Endothelial cell (in vitro differentiated cells): ENCODE measurements around the gene GPLD1. TPM values are rescaled to one million over a fixed set of nuclear protein-coding genes. Genes with fewer than 3 reads are reported as not detected.

Source experiments
- DNase-seq: peaks from one replicate; pipeline ENCODE4 v3.0.0; 2021; ENCODE audit warnings: low spot score
- H3K27ac Mint-ChIP-seq: one replicate; pipeline ENCODE4 v1.8.0; 2021; ENCODE audit warnings: mixed read lengths, inconsistent platforms; ENCODE audit not compliant: unreplicated experiment
- H3K27me3 Mint-ChIP-seq: one replicate; pipeline ENCODE4 v1.8.0; 2021; ENCODE audit warnings: mild to moderate bottlenecking, moderate library complexity, mixed read lengths, inconsistent platforms; ENCODE audit not compliant: unreplicated experiment
- H3K36me3 Mint-ChIP-seq: one replicate; pipeline ENCODE4 v1.8.0; 2021; ENCODE audit warnings: mild to moderate bottlenecking, low read depth, mixed read lengths, inconsistent platforms; ENCODE audit not compliant: unreplicated experiment
- H3K4me1 Mint-ChIP-seq: one replicate; pipeline ENCODE4 v1.8.0; 2021; ENCODE audit warnings: mild to moderate bottlenecking, mixed read lengths, inconsistent platforms; ENCODE audit not compliant: unreplicated experiment
- H3K4me3 Mint-ChIP-seq: one replicate; pipeline ENCODE4 v1.8.0; 2021; ENCODE audit warnings: mild to moderate bottlenecking, mixed read lengths, inconsistent platforms; ENCODE audit not compliant: unreplicated experiment
- H3K9me3 Mint-ChIP-seq: one replicate; pipeline ENCODE4 v1.8.0; 2021; ENCODE audit warnings: mixed read lengths, inconsistent platforms; ENCODE audit not compliant: unreplicated experiment
- CTCF ChIP-seq: fragments of 200-600 bp; sonication (generic); IDR thresholded peaks from one replicate; pipeline ENCODE4 v1.5.0; 2021; ENCODE audit warnings: antibody characterized with exemption; ENCODE audit not compliant: unreplicated experiment
- total RNA-seq: library from RNA; stranded (reverse); fragmentation: NEBNext Ultra II Directional; extraction: Animal tissue kit (Norgen Biotek cat#: 25700); gene quantifications from one replicate; pipeline ENCODE4 v1.2.1, GENCODE V29; 2021; ENCODE audit not compliant: unreplicated experiment

The GPLD1 gene
- total RNA-seq, 1 donor from 2014 or later: 1.2 TPM

DNA sequence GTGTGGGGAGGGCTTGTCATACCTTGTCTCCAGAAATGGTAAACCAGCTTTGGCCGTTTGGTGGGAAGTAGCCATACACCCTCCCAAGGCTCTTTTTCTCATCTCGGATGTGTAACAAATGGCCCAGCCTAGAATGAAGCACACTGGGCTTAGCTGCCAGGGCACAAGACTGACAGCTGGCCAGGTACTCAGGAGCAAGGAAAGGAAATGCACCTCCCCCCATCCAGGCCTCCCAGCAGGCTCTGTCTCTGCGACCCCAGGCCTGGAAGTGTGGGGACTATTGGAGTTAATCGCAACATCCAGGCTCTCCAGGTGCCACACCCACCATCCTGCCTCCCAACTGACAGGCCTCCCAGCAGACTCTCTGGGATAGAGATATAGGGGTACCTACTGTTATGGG lies 43.7 kb downstream of the GPLD1 start:
- no peak for TF ChIP-seq CTCF
- Mint-ChIP-seq H3K4me1 (peaks cover 6% of the 10 kb centered on the region), H3K9me3 (no peaks in the 10 kb centered on the region), H3K27ac (no peak overlapping the region), H3K36me3 (no peaks in the 10 kb centered on the region), H3K27me3 (peaks cover 2% of the 10 kb centered on the region), H3K4me3 (no peak overlapping the region)
- DNase-seq: no peak

- Mint-ChIP-seq H3K9me3 (no peaks in the 10 kb centered on the region), H3K4me3 (no peak overlapping the region), H3K36me3 (no peaks in the 10 kb centered on the region), H3K27me3 (peaks cover 2% of the 10 kb centered on the region), H3K27ac (no peak overlapping the region), H3K4me1 (peaks cover 6% of the 10 kb centered on the region)
- no peak for DNase-seq
- no peak for TF ChIP-seq CTCF
These were observed 44.8 kb downstream of the GPLD1 start for GRCh38 chr6:24444588-24444987.

- no peak overlapping the region for H3K27ac Mint-ChIP-seq
- H3K9me3 Mint-ChIP-seq: no peaks in the 10 kb centered on the region
- no peak for TF ChIP-seq CTCF
These were observed 47.8 kb downstream of the GPLD1 start for GRCh38 chr6:24441599-24441904.

GRCh38 chr6:24440897-24441598 lies 48.3 kb downstream of the GPLD1 start:
- Mint-ChIP-seq H3K4me1 (no peaks in the 10 kb centered on the region), H3K9me3 (no peaks in the 10 kb centered on the region), H3K27me3 (no peaks in the 10 kb centered on the region), H3K27ac (no peak overlapping the region), H3K36me3 (no peaks in the 10 kb centered on the region), H3K4me3 (no peak overlapping the region)
- no peak for DNase-seq
- no peak for TF ChIP-seq CTCF

More at GRCh38 chr6:24441599-24441904, 47.8 kb downstream of the GPLD1 start:
- no peaks in the 10 kb centered on the region for H3K4me1 Mint-ChIP-seq
- no peaks in the 10 kb centered on the region for H3K36me3 Mint-ChIP-seq
- H3K27me3 Mint-ChIP-seq: no peaks in the 10 kb centered on the region
- H3K4me3 Mint-ChIP-seq: no peak overlapping the region
- DNase-seq: no peak

- H3K4me3 Mint-ChIP-seq: no peak overlapping the region
- no peaks in the 10 kb centered on the region for H3K36me3 Mint-ChIP-seq
- H3K4me1 Mint-ChIP-seq: no peaks in the 10 kb centered on the region
- no peak for DNase-seq
- no peaks in the 10 kb centered on the region for H3K27me3 Mint-ChIP-seq
- no peak for TF ChIP-seq CTCF
- H3K9me3 Mint-ChIP-seq: no peaks in the 10 kb centered on the region
- H3K27ac Mint-ChIP-seq: no peak overlapping the region
These were observed 49.4 kb downstream of the GPLD1 start for GRCh38 chr6:24439858-24440539.
